CD14-positive monocyte (primary cell): ENCODE measurements around the gene CALML4. TPM values are rescaled to one million over a fixed set of nuclear protein-coding genes. Genes with fewer than 3 reads are reported as not detected.
A peak's percentile ranks its signal among the peaks of the same experiment; 100 is the strongest.
"Not testable (repeated sequence)": the region's sequence is repeated elsewhere in the genome, so short reads cannot be mapped to it uniquely, and the experiment has no call there.

Source experiments
- DNase-seq, 3 donors: peaks; one replicate each; pipeline ENCODE4 v3.0.0-alpha.2; 2011 to 2022
- H2AFZ ChIP-seq: 2 replicates; pipeline ENCODE4 v1.6.0; 2012; ENCODE audit warnings: mild to moderate bottlenecking, low read depth, low read length, inconsistent platforms; ENCODE audit not compliant: insufficient read depth, poor library complexity, severe bottlenecking
- H3K27ac ChIP-seq, 2 donors: 1 replicate in 1 of 2; 2 replicates in 1 of 2; pipeline ENCODE4 v1.5.1; 2012 to 2013; ENCODE audit warnings: low read length in 2 of 2, control low read depth in 1 of 2, inconsistent platforms in 1 of 2, low read depth in 1 of 2, mild to moderate bottlenecking in 1 of 2
- H3K27me3 ChIP-seq, 2 donors: one replicate each; pipeline versions ENCODE4 v1.6.0 to v1.6.1; 2011 to 2013; ENCODE audit warnings: low read length in 2 of 2; ENCODE audit not compliant: control insufficient read depth in 2 of 2, insufficient read depth in 2 of 2
- H3K36me3 ChIP-seq, 2 donors: replicated peaks in 1 of 2; 1 replicate in 1 of 2; 2 replicates in 1 of 2; pipeline versions ENCODE4 v1.5.1 to v1.6.1; 2012 to 2013; ENCODE audit warnings: low read length in 2 of 2, control low read depth in 1 of 2, inconsistent platforms in 1 of 2, mild to moderate bottlenecking in 1 of 2; ENCODE audit not compliant: insufficient read depth in 2 of 2, control insufficient read depth in 1 of 2
- H3K4me1 ChIP-seq, 2 donors: 1 replicate in 1 of 2; 2 replicates in 1 of 2; pipeline versions ENCODE4 v1.5.1 to v1.6.1; 2012 to 2013; ENCODE audit warnings: low read length in 2 of 2, control low read depth in 1 of 2, inconsistent platforms in 1 of 2, mild to moderate bottlenecking in 1 of 2, moderate library complexity in 1 of 2; ENCODE audit not compliant: insufficient read depth in 2 of 2, control insufficient read depth in 1 of 2
- H3K4me2 ChIP-seq: replicated peaks from 2 replicates; pipeline ENCODE3; 2012; ENCODE audit warnings: low read length, moderate library complexity, mild to moderate bottlenecking; ENCODE audit not compliant: poor library complexity, severe bottlenecking; ENCODE audit errors: extremely low read depth
- H3K4me3 ChIP-seq, 3 experiments: fragments of 200-600 bp in 1 of 3; sonication (generic) in 1 of 3; replicated peaks in 1 of 3; 1 replicate in 2 of 3; 2 replicates in 1 of 3; pipeline ENCODE4 v1.5.1; 2011 to 2013; ENCODE audit warnings: low read length in 3 of 3, mild to moderate bottlenecking in 3 of 3, control low read depth in 2 of 3, low read depth in 2 of 3, inconsistent platforms in 1 of 3, moderate library complexity in 1 of 3
- H3K79me2 ChIP-seq: 2 replicates; pipeline ENCODE4 v1.6.0; 2012; ENCODE audit warnings: mild to moderate bottlenecking, control low read depth, inconsistent platforms, low read length, moderate library complexity; ENCODE audit not compliant: insufficient read depth
- H3K9ac ChIP-seq: 2 replicates; pipeline ENCODE4 v1.6.0; 2017; ENCODE audit warnings: low read length, mild to moderate bottlenecking; ENCODE audit not compliant: insufficient read depth, poor library complexity, severe bottlenecking
- H3K9me3 ChIP-seq, 2 donors: replicated peaks in 1 of 2; 1 replicate in 1 of 2; 2 replicates in 1 of 2; pipeline versions ENCODE4 v1.5.1 to v1.6.1; 2012 to 2013; ENCODE audit warnings: low read length in 2 of 2, control low read depth in 1 of 2; ENCODE audit not compliant: control insufficient read depth in 1 of 2, insufficient read depth in 1 of 2
- H4K20me1 ChIP-seq: 2 replicates; pipeline ENCODE4 v1.6.0; 2012; ENCODE audit warnings: mild to moderate bottlenecking, low read length, control low read depth, moderate library complexity; ENCODE audit not compliant: insufficient read depth
- H3K27ac Mint-ChIP-seq, 7 donors: one replicate each; pipeline ENCODE4 v1.8.0; 2020; ENCODE audit warnings: mild to moderate bottlenecking in 7 of 7, mixed read lengths in 7 of 7, moderate library complexity in 6 of 7, inconsistent platforms in 2 of 7
- H3K27me3 Mint-ChIP-seq, 3 donors: one replicate each; pipeline ENCODE4 v1.8.0; 2021 to 2022; ENCODE audit warnings: low read depth in 3 of 3, mild to moderate bottlenecking in 3 of 3, mixed read lengths in 3 of 3, moderate library complexity in 3 of 3, inconsistent platforms in 1 of 3
- H3K36me3 Mint-ChIP-seq, 2 donors: one replicate each; pipeline ENCODE4 v1.8.0; 2020; ENCODE audit warnings: mixed read lengths in 2 of 2, inconsistent platforms in 1 of 2, mild to moderate bottlenecking in 1 of 2
- H3K4me1 Mint-ChIP-seq: one replicate; pipeline ENCODE4 v1.8.0; 2020; ENCODE audit warnings: mild to moderate bottlenecking, mixed read lengths
- H3K4me3 Mint-ChIP-seq, 2 donors: one replicate each; pipeline ENCODE4 v1.8.0; 2020; ENCODE audit warnings: mild to moderate bottlenecking in 2 of 2, mixed read lengths in 2 of 2, moderate library complexity in 1 of 2
- H3K9me3 Mint-ChIP-seq, 7 donors: one replicate each; pipeline ENCODE4 v1.8.0; 2020 to 2022; ENCODE audit warnings: mixed read lengths in 7 of 7, mild to moderate bottlenecking in 6 of 7, moderate library complexity in 6 of 7, inconsistent platforms in 2 of 7
- CTCF ChIP-seq: fragments of 200-600 bp; IDR thresholded peaks from one replicate; pipeline ENCODE4 v1.8.0; 2022; ENCODE audit warnings: antibody characterized with exemption, mild to moderate bottlenecking
- WGBS: methylation state at CpG from one replicate; pipeline ENCODE4 v1.1.5; 2013; ENCODE audit warnings: missing lambda C conversion rate; ENCODE audit not compliant: insufficient coverage; 5-methylcytosine and 5-hydroxymethylcytosine counted together
- intact Hi-C, 2 donors: fragments of 100-400 bp; cut with micrococcal nuclease; formaldehyde crosslinking; loops; one replicate each; pipeline versions ENCODE4 v1.15.0 to v1.15.1; 2023
- polyA plus RNA-seq, 3 donors: library from polyadenylated mRNA; depleted of rRNA in 1 of 3; unstranded in 2 of 3; stranded (reverse) in 1 of 3; fragments of 300-500 nt in 2 of 3; fragments of >200 nt in 1 of 3; fragmentation: Illumina TruSeq in 2 of 3; gene quantifications; 1 replicate in 2 of 3; 2 replicates in 1 of 3; pipeline ENCODE4 v1.2.3, GENCODE V29; 2012 to 2021

Gene CALML4
- polyA plus RNA-seq, 3 donors = 24.3 to 44.5 (median 38.8) TPM

GRCh38 chr15:68173119-68173518 lies 32.0 kb downstream of the CALML4 start:
- TF ChIP-seq CTCF = no peak
- H3K27ac Mint-ChIP-seq = no peak overlapping the region
- peaks cover 61 to 92% of the 10 kb centered on the region in 2 donors for H3K36me3 ChIP-seq

GRCh38 chr15:68172037-68172436 lies 33.1 kb downstream of the CALML4 start:
- H2AFZ ChIP-seq, H3K9me3 Mint-ChIP-seq, H3K4me3 ChIP-seq, H3K27me3 Mint-ChIP-seq, H3K4me1 Mint-ChIP-seq, H3K27me3 ChIP-seq, H3K9me3 ChIP-seq, H3K27ac ChIP-seq, H3K4me1 ChIP-seq, H3K9ac ChIP-seq, H3K4me3 Mint-ChIP-seq, H3K27ac Mint-ChIP-seq, DNase-seq, H3K4me2 ChIP-seq, intact Hi-C loops: not testable (repeated sequence)
- peaks cover 35 to 54% of the 10 kb centered on the region in 2 donors for H3K36me3 Mint-ChIP-seq
- Histone ChIP-seq H4K20me1 (peaks cover 77% of the 10 kb centered on the region), H3K79me2 (peaks cover 22% of the 10 kb centered on the region), H3K36me3 (peaks cover 57 to 90% of the 10 kb centered on the region in 2 donors)
- WGBS = no CpG with 5 or more reads among the region's 2 CpGs

More at GRCh38 chr15:68173119-68173518, 32.0 kb downstream of the CALML4 start:
- H3K9ac ChIP-seq = no peak overlapping the region
- no peak overlapping the region for H2AFZ ChIP-seq
- no peaks in the 10 kb centered on the region for H3K9me3 Mint-ChIP-seq
- H3K27me3 Mint-ChIP-seq = no peaks in the 10 kb centered on the region
- 100% methylated on average over 2 of the region's 4 CpGs for WGBS
- H3K27ac ChIP-seq = peak overlapping the region in 1 of 2 donors; percentile 22
- H4K20me1 ChIP-seq = peaks cover 79% of the 10 kb centered on the region
- peaks cover 24% of the 10 kb centered on the region for H3K79me2 ChIP-seq
- no peak overlapping the region for H3K4me3 Mint-ChIP-seq
- no peaks in the 10 kb centered on the region for H3K9me3 ChIP-seq
- H3K27me3 ChIP-seq = no peaks in the 10 kb centered on the region
- no peaks in the 10 kb centered on the region for H3K4me1 Mint-ChIP-seq
- intact Hi-C loops = no loop called here
- H3K36me3 Mint-ChIP-seq = peaks cover 45 to 56% of the 10 kb centered on the region in 2 donors
- no peak overlapping the region for H3K4me3 ChIP-seq
- no peak for DNase-seq
- H3K4me1 ChIP-seq = no peaks in the 10 kb centered on the region
- no peak overlapping the region for H3K4me2 ChIP-seq
